A673 (cell line): ENCODE measurements around the gene TOPBP1. TPM values are rescaled to one million over a fixed set of nuclear protein-coding genes. Genes with fewer than 3 reads are reported as not detected.

ENCODE experiments used
- BruUV-seq: library from RNA; stranded (reverse); fragments of 400-500 nt; replicated peaks from 2 replicates; lab custom pipeline; 2021; lab: Mats Ljungman, UMichigan
- CTCF ChIA-PET: fragments of 300-600 bp; sonication (Branson Sonifier 250); formaldehyde crosslinking; loops from one replicate; lab custom pipeline; 2022; ENCODE audit warnings: antibody characterized with exemption; lab: Charles Lee
- POLR2A ChIA-PET: fragments of 300-600 bp; sonication (Branson Sonifier 250); formaldehyde crosslinking; loops from one replicate; lab custom pipeline; 2022; ENCODE audit warnings: antibody characterized with exemption; ENCODE audit not compliant: low non-redundant PET; lab: Charles Lee
- DNase-seq: peaks from one replicate; pipeline ENCODE4 v3.0.0-alpha.2; 2015; ENCODE audit warnings: low spot score
- H3K27ac ChIP-seq: fragments of 200-600 bp; sonication (generic); 2 replicates; pipeline ENCODE4 v1.5.1; 2016; ENCODE audit warnings: mixed run types, low read depth, mild to moderate bottlenecking, mixed read lengths, antibody characterized with exemption, low read length; ENCODE audit not compliant: poor library complexity, severe bottlenecking
- H3K27me3 ChIP-seq: fragments of 200-600 bp; sonication (generic); replicated peaks from 2 replicates; pipeline ENCODE4 v1.6.1; 2017; ENCODE audit warnings: mixed run types, low read depth, mild to moderate bottlenecking, mixed read lengths, antibody characterized with exemption, low read length; ENCODE audit not compliant: insufficient read depth, poor library complexity
- H3K36me3 ChIP-seq: fragments of 200-600 bp; sonication (generic); 2 replicates; pipeline ENCODE4 v1.6.1; 2016; ENCODE audit warnings: mixed run types, mild to moderate bottlenecking, mixed read lengths, antibody characterized with exemption, low read length; ENCODE audit not compliant: insufficient read depth, poor library complexity, severe bottlenecking
- H3K4me1 ChIP-seq: fragments of 200-600 bp; sonication (generic); 2 replicates; pipeline ENCODE4 v1.6.1; 2017; ENCODE audit warnings: mixed run types, mild to moderate bottlenecking, mixed read lengths, antibody characterized with exemption, low read length; ENCODE audit not compliant: insufficient read depth, poor library complexity, severe bottlenecking
- H3K4me3 ChIP-seq: fragments of 200-600 bp; sonication (generic); 2 replicates; pipeline ENCODE4 v1.5.1; 2016; ENCODE audit warnings: low read depth, mixed run types, mild to moderate bottlenecking, mixed read lengths, low read length; ENCODE audit not compliant: poor library complexity, severe bottlenecking
- H3K9me3 ChIP-seq: fragments of 200-600 bp; sonication (generic); 2 replicates; pipeline ENCODE4 v1.6.1; 2016; ENCODE audit warnings: mixed run types, low read depth, mild to moderate bottlenecking, mixed read lengths, antibody characterized with exemption, low read length; ENCODE audit not compliant: poor library complexity, severe bottlenecking
- EZH2 ChIP-seq: fragments of 200-600 bp; sonication (generic); IDR thresholded peaks from 2 replicates; pipeline ENCODE4 v1.6.1; 2017; ENCODE audit warnings: borderline replicate concordance, low read depth, mild to moderate bottlenecking, mixed read lengths, antibody characterized with exemption, low read length; ENCODE audit not compliant: poor library complexity, severe bottlenecking
- intact Hi-C: fragments of 100-400 bp; cut with micrococcal nuclease; formaldehyde crosslinking; loops from one replicate; pipeline ENCODE4 v1.10.0; 2022; ENCODE audit not compliant: unreplicated experiment
- total RNA-seq: library from RNA; stranded (reverse); gene quantifications from 2 replicates; pipeline ENCODE4 v1.2.3, GENCODE V29; 2021
- TF ChIP-seq, protein P1 (sequence below): fragments of 300-800, 200-600 bp; sonication (generic); conservative IDR thresholded peaks from 2 replicates; pipeline ENCODE4 v1.5.1; 2017; ENCODE audit warnings: low read depth, mild to moderate bottlenecking, antibody characterized with exemption, low read length, moderate library complexity, mixed read lengths

Gene TOPBP1
- total RNA-seq, 1 experiment from 2014 or later: 59.8 TPM

DNA sequence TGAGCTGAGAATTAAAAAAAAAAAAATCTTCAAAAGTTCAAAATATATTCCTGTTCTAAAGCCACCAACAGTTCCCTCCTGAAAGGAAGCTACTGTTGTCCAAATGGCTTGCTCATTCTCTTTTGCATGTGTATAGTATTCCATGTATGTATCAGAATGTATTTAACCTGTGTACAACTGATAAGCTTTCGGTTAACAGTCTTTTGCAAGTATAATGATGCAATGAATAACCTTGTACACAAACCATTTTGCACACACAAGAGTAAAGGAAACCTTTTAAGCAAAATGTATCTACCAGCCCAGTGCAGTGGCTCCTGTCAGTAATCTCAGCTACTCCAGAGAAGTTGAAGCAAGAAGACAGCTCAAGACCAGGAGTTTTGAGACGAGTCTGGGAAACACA, 32.6 kb downstream of the TOPBP1 start:
- Histone ChIP-seq H3K27me3 (no peaks in the 10 kb centered on the region), H3K4me1 (no peaks in the 10 kb centered on the region), H3K27ac (no peak overlapping the region), H3K9me3 (no peaks in the 10 kb centered on the region), H3K4me3 (no peak overlapping the region), H3K36me3 (peaks cover 83% of the 10 kb centered on the region)
- no peak for DNase-seq
- BruUV-seq: no TSS peak
- intact Hi-C loops: no loop called here
- TF ChIP-seq, protein P1, sequence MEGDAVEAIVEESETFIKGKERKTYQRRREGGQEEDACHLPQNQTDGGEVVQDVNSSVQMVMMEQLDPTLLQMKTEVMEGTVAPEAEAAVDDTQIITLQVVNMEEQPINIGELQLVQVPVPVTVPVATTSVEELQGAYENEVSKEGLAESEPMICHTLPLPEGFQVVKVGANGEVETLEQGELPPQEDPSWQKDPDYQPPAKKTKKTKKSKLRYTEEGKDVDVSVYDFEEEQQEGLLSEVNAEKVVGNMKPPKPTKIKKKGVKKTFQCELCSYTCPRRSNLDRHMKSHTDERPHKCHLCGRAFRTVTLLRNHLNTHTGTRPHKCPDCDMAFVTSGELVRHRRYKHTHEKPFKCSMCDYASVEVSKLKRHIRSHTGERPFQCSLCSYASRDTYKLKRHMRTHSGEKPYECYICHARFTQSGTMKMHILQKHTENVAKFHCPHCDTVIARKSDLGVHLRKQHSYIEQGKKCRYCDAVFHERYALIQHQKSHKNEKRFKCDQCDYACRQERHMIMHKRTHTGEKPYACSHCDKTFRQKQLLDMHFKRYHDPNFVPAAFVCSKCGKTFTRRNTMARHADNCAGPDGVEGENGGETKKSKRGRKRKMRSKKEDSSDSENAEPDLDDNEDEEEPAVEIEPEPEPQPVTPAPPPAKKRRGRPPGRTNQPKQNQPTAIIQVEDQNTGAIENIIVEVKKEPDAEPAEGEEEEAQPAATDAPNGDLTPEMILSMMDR: no peak
- no peak for TF ChIP-seq EZH2
- ChIA-PET CTCF (no interaction called here), POLR2A (no interaction called here)

DNA sequence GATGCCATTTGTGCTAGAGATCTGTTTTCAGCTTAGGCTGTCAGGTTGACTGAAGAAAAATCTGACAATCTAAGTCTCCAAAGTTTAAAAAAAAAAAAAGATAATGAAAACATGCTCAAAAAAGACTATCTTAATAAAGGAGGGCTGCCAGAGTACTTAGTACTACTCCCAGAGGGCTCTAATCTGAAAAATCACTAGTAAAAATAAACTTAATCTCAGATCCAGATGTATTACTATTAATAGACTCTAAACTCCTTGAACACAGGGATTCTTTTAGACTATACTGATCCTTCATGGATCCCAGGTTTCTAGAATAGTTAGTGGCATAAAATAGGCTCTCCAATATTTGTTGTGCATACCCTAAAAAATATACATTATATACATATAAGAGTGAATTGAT, 34.0 kb downstream of the TOPBP1 start:
- TF ChIP-seq EZH2: no peak
- TF ChIP-seq, protein P1: no peak
- Histone ChIP-seq H3K9me3 (no peaks in the 10 kb centered on the region), H3K4me1 (no peaks in the 10 kb centered on the region), H3K27ac (no peak overlapping the region), H3K4me3 (no peak overlapping the region), H3K27me3 (no peaks in the 10 kb centered on the region), H3K36me3 (peaks cover 84% of the 10 kb centered on the region)
- ChIA-PET POLR2A (no interaction called here), CTCF (no interaction called here)
- DNase-seq: no peak
- intact Hi-C loops: no loop called here
- no TSS peak for BruUV-seq

DNA sequence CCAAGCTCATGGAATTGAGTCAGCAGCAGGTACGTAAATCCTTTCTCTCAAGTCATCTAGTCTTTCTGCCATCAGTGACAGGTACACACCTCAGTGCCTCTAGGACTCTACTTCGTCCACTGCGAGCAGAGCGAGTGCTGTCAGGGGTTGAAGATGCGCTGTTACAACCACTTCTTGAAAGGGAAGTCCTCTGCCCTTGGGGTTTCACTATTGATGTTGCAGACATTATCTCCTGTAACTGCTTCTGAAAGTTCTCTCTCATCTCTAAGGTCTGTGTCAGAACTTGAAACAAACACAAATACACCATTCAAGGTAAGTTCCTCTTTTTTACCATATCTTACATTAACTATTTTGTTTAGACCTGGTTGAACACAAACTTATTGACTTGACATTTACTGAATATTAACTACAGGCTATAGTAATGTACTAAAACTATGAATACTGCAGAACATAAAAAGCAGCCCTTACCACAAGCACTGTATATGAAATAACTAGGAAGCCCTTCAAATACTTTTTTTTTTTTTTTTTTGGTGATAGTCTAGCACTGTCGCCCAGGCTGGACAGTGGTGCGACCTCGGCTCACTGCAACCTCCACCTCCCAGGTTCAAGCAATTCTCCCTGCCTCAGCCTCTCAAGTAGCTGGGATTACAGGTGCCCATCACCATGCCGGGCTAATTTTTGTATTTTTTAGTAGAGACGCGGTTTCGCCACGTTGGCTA, 41.5 kb downstream of the TOPBP1 start:
- no peaks in the 10 kb centered on the region for H3K27me3 ChIP-seq
- CTCF ChIA-PET: no interaction called here
- no peak for TF ChIP-seq EZH2
- BruUV-seq: no TSS peak
- no peak overlapping the region for H3K27ac ChIP-seq
- intact Hi-C loops: no loop called here
- POLR2A ChIA-PET: no interaction called here
- DNase-seq: no peak
- no peaks in the 10 kb centered on the region for H3K9me3 ChIP-seq
- peaks cover 63% of the 10 kb centered on the region for H3K36me3 ChIP-seq
- no peaks in the 10 kb centered on the region for H3K4me1 ChIP-seq
- H3K4me3 ChIP-seq: no peak overlapping the region
